GM19035 (cell line): Measurements from ENCODE around the gene CLNK.
"Not testable (repeated sequence)": the region's sequence is repeated elsewhere in the genome, so short reads cannot be mapped to it uniquely, and the experiment has no call there.

ENCODE experiments used
- ATAC-seq: cut with Tn5 transposase; IDR thresholded peaks from one replicate; pipeline ENCODE4 v1.9.1; 2021; ENCODE audit not compliant: unreplicated experiment

Gene CLNK

GRCh38 chr4:10581022-10581421, 103.5 kb downstream of the CLNK start:
- no peak for ATAC-seq

- no peak for ATAC-seq
These were observed 104.9 kb downstream of the CLNK start for GRCh38 chr4:10579648-10580047.

GRCh38 chr4:10577508-10578426, 106.8 kb downstream of the CLNK start:
- no peak for ATAC-seq

- no peak for ATAC-seq
These were observed 107.5 kb downstream of the CLNK start for GRCh38 chr4:10577018-10577417.

- ATAC-seq: no peak
These were observed 108.3 kb downstream of the CLNK start for GRCh38 chr4:10576236-10576635.

- no peak for ATAC-seq
These were observed 109.2 kb downstream of the CLNK start for GRCh38 chr4:10575414-10575813.

GRCh38 chr4:10574553-10574952, 110.0 kb downstream of the CLNK start:
- not testable (repeated sequence) for ATAC-seq

- ATAC-seq: no peak
These were observed 112.7 kb downstream of the CLNK start for GRCh38 chr4:10571909-10572308.

GRCh38 chr4:10569491-10569890, 115.1 kb downstream of the CLNK start:
- no peak for ATAC-seq

- no peak for ATAC-seq
These were observed 116.8 kb downstream of the CLNK start for GRCh38 chr4:10567766-10568165.

GRCh38 chr4:10565166-10565780, 119.3 kb downstream of the CLNK start:
- ATAC-seq: no peak

GRCh38 chr4:10554694-10555093, 129.9 kb downstream of the CLNK start:
- peak; percentile 84 for ATAC-seq

GRCh38 chr4:10554121-10554520, 130.4 kb downstream of the CLNK start:
- no peak for ATAC-seq

GRCh38 chr4:10552591-10553280, 131.8 kb downstream of the CLNK start:
- ATAC-seq: no peak

GRCh38 chr4:10535912-10536311, 148.7 kb downstream of the CLNK start:
- no peak for ATAC-seq

- ATAC-seq: no peak
These were observed 149.7 kb downstream of the CLNK start for GRCh38 chr4:10534820-10535219.

GRCh38 chr4:10532155-10532554, 152.4 kb downstream of the CLNK start:
- ATAC-seq: no peak

GRCh38 chr4:10530137-10530786, 154.3 kb downstream of the CLNK start:
- no peak for ATAC-seq

GRCh38 chr4:10529291-10530136, 155.1 kb downstream of the CLNK start:
- no peak for ATAC-seq

GRCh38 chr4:10527438-10527837, 157.1 kb downstream of the CLNK start:
- no peak for ATAC-seq
